Suprapubic skin (tissue), 4 donors: Measurements from ENCODE around the gene UBE4B. TPM values are rescaled to one million over a fixed set of nuclear protein-coding genes. Genes with fewer than 3 reads are reported as not detected.
A peak's percentile ranks its signal among the peaks of the same experiment; 100 is the strongest.

ENCODE experiments used
- DNase-seq, 2 donors: peaks; one replicate each; pipeline ENCODE4 v3.0.0-alpha.2; 2019; ENCODE audit warnings: low spot score in 2 of 2
- H3K27ac ChIP-seq: fragments of 200-600 bp; sonication (generic); one replicate; pipeline ENCODE4 v1.5.1; 2019
- H3K27me3 ChIP-seq: fragments of 200-600 bp; sonication (generic); one replicate; pipeline ENCODE4 v1.5.1; 2019
- H3K36me3 ChIP-seq: fragments of 200-600 bp; sonication (generic); one replicate; pipeline ENCODE4 v1.5.1; 2019
- H3K4me1 ChIP-seq: fragments of 200-600 bp; sonication (generic); one replicate; pipeline ENCODE4 v1.5.1; 2019
- H3K4me3 ChIP-seq: fragments of 200-600 bp; sonication (generic); one replicate; pipeline ENCODE4 v1.5.1; 2019; ENCODE audit warnings: mild to moderate bottlenecking
- H3K9me3 ChIP-seq: fragments of 200-600 bp; sonication (generic); one replicate; pipeline ENCODE4 v1.5.1; 2019
- CTCF ChIP-seq, 2 donors: fragments of 200-600 bp in 1 of 2; fragments of 450-650 bp in 1 of 2; sonication (generic) in 1 of 2; IDR thresholded peaks; one replicate each; pipeline ENCODE4 v1.5.1; 2016 to 2019; ENCODE audit warnings: antibody characterized with exemption in 2 of 2, mild to moderate bottlenecking in 1 of 2, moderate library complexity in 1 of 2
- EP300 ChIP-seq: sonication (generic); formaldehyde crosslinking; IDR thresholded peaks from one replicate; pipeline ENCODE4 v1.6.1; 2017; ENCODE audit warnings: antibody characterized with exemption
- POLR2A ChIP-seq, 2 donors: fragments of 450-650 bp; IDR thresholded peaks; one replicate each; pipeline ENCODE4 v1.6.1; 2017; ENCODE audit warnings: antibody characterized with exemption in 2 of 2, mild to moderate bottlenecking in 2 of 2, moderate library complexity in 2 of 2
- POLR2AphosphoS5 ChIP-seq, 3 donors: sonication (generic); formaldehyde crosslinking; IDR thresholded peaks; one replicate each; pipeline ENCODE4 v1.6.1; 2017; ENCODE audit warnings: antibody characterized with exemption in 3 of 3
- WGBS: methylation state at CpG from one replicate; pipeline ENCODE4 v1.1.5; 2018; 5-methylcytosine and 5-hydroxymethylcytosine counted together
- total RNA-seq, 4 donors: library from RNA; depleted of rRNA; stranded (reverse); fragments of >200 nt; gene quantifications; one replicate each; pipeline ENCODE4 v1.1.0, GENCODE V29; 2016

The UBE4B gene
- total RNA-seq = 100 to 1,000 TPM in 2 of 4 donors, 10 to 100 TPM in 2; 65.6 to 145 (median 96.5) TPM

GRCh38 chr1:10032590-10033358 is at the start of gene UBE4B:
TSS of gene UBE4B (plus strand) at chr1:10032958. CDS start at chr1:10033671, 713 bp downstream.
- Histone ChIP-seq H3K4me3 (peak within 1 kb of the TSS; percentile 81), H3K27ac (peak within 1 kb of the TSS; percentile 98), H3K36me3 (peaks cover 7% of the 10 kb centered on the region), H3K9me3 (no peaks in the 10 kb centered on the region), H3K27me3 (no peaks in the 10 kb centered on the region), H3K4me1 (peaks cover 27% of the 10 kb centered on the region)
- TF ChIP-seq POLR2AphosphoS5 (IDR thresholded peaks at IDR 0.05) (peak in 1 of 3 donors; percentile 19), POLR2A (IDR thresholded peaks at IDR 0.05) (no peak), CTCF (IDR thresholded peaks at IDR 0.05) (peak; percentile 72 to 94), EP300 (no peak)
- WGBS = 0% methylated on average over 28 of the region's 73 CpGs
- peak; percentile 98 to 99 for DNase-seq

GRCh38 chr1:9984253-9984652 is 48.5 kb upstream of the UBE4B start:
- Histone ChIP-seq H3K27ac (no peak overlapping the region), H3K4me1 (no peaks in the 10 kb centered on the region), H3K9me3 (no peaks in the 10 kb centered on the region), H3K36me3 (peaks cover 37% of the 10 kb centered on the region), H3K4me3 (no peak overlapping the region), H3K27me3 (no peaks in the 10 kb centered on the region)
- no peak for DNase-seq
- TF ChIP-seq POLR2A (IDR thresholded peaks at IDR 0.05) (no peak), CTCF (IDR thresholded peaks at IDR 0.05) (no peak), EP300 (no peak), POLR2AphosphoS5 (IDR thresholded peaks at IDR 0.05) (no peak)
- 87% methylated on average over 5 of the region's 5 CpGs for WGBS

- TF ChIP-seq CTCF (IDR thresholded peaks at IDR 0.05) = no peak
- TF ChIP-seq POLR2AphosphoS5 (IDR thresholded peaks at IDR 0.05) = no peak
- TF ChIP-seq EP300 = no peak
- no peak for TF ChIP-seq POLR2A (IDR thresholded peaks at IDR 0.05)
- H3K27ac ChIP-seq = no peak overlapping the region
Measured at GRCh38 chr1:9985001-9985400, 47.8 kb upstream of the UBE4B start.

GRCh38 chr1:9989773-9990172 is 43.0 kb upstream of the UBE4B start:
- Histone ChIP-seq H3K4me3 (no peak overlapping the region), H3K27ac (no peak overlapping the region), H3K36me3 (no peaks in the 10 kb centered on the region), H3K4me1 (no peaks in the 10 kb centered on the region), H3K9me3 (no peaks in the 10 kb centered on the region), H3K27me3 (no peaks in the 10 kb centered on the region)
- TF ChIP-seq POLR2AphosphoS5 (IDR thresholded peaks at IDR 0.05) = no peak
- no peak for TF ChIP-seq POLR2A (IDR thresholded peaks at IDR 0.05)
- TF ChIP-seq EP300 = no peak
- no peak for TF ChIP-seq CTCF (IDR thresholded peaks at IDR 0.05)
- WGBS = 92% methylated on average over 5 of the region's 5 CpGs
- DNase-seq = no peak

More at GRCh38 chr1:9985001-9985400, 47.8 kb upstream of the UBE4B start:
- Histone ChIP-seq H3K9me3 (no peaks in the 10 kb centered on the region), H3K36me3 (peaks cover 37% of the 10 kb centered on the region), H3K4me3 (no peak overlapping the region), H3K27me3 (no peaks in the 10 kb centered on the region), H3K4me1 (no peaks in the 10 kb centered on the region)
- DNase-seq = no peak
- 62% methylated on average over 6 of the region's 6 CpGs for WGBS

GRCh38 chr1:9990944-9991343 is 41.8 kb upstream of the UBE4B start:
- Histone ChIP-seq H3K27me3 (no peaks in the 10 kb centered on the region), H3K27ac (no peak overlapping the region), H3K4me3 (no peak overlapping the region), H3K36me3 (no peaks in the 10 kb centered on the region), H3K9me3 (no peaks in the 10 kb centered on the region), H3K4me1 (no peaks in the 10 kb centered on the region)
- TF ChIP-seq EP300 = no peak
- DNase-seq = no peak
- WGBS = 46% methylated on average over 2 of the region's 2 CpGs
